Measurements from ENCODE around the gene AKR1C1.
"Not testable (repeated sequence)": the region's sequence is repeated elsewhere in the genome, so short reads cannot be mapped to it uniquely, and the experiment has no call there.

The AKR1C1 gene

DNA sequence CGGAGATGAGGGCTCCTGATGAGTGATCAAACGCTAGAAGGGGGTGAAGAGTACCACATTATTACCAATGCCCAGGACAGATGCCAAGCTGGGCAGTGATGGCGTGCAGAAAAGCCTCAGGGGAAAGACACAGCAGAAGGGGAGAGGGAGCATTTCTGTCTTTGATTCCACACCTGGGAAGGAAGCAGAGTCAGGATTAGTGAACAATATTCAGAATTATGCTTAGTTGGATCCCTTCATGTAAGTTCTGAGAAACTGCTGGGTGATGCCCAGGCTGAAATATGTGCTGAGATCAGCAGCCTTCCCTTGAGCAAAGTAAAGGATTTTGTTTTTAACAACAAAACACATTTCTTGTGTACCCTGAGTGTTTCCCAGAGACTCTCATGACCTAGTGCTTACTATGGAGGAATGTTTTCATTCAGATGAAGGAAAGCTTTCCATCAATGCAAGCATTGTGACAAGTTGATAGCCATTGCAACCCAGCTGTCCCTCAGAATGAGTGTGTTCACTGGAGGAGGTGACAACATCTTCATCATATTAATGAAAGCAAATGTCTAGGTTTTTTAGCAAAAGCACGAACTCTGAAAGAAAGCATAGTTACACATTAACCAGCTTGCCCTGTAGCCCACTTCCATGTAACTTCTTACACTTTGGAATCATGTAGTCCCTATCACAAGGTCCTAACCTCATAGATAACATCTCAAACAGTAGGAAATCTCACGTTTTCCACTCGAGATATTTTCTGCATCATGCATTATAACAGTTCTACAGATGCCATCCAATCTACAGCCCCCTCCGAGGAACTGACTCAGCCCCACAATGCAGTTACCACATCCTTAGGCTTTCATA is 23.8 kb upstream of the AKR1C1 start:
- Histone ChIP-seq H3K4me1 (no peaks in the 10 kb centered on the region), H3K4me3 (ENCODE audit: low read depth, low read length) (no peak overlapping the region), H3K36me3 (ENCODE audit: control insufficient read depth, insufficient read depth, low read length) (no peaks in the 10 kb centered on the region), H3K27ac (no peak overlapping the region), H3K9me3 (ENCODE audit: control insufficient read depth, low read length) (no peaks in the 10 kb centered on the region), H3K27me3 (ENCODE audit: control insufficient read depth, insufficient read depth, low read length) (no peaks in the 10 kb centered on the region), H3K4me2 (ENCODE audit: low read length) (no peak overlapping the region), H3K9ac (no peak overlapping the region), H2AFZ (no peak overlapping the region), H3K79me2 (no peaks in the 10 kb centered on the region)
- TF ChIP-seq, protein P1, sequence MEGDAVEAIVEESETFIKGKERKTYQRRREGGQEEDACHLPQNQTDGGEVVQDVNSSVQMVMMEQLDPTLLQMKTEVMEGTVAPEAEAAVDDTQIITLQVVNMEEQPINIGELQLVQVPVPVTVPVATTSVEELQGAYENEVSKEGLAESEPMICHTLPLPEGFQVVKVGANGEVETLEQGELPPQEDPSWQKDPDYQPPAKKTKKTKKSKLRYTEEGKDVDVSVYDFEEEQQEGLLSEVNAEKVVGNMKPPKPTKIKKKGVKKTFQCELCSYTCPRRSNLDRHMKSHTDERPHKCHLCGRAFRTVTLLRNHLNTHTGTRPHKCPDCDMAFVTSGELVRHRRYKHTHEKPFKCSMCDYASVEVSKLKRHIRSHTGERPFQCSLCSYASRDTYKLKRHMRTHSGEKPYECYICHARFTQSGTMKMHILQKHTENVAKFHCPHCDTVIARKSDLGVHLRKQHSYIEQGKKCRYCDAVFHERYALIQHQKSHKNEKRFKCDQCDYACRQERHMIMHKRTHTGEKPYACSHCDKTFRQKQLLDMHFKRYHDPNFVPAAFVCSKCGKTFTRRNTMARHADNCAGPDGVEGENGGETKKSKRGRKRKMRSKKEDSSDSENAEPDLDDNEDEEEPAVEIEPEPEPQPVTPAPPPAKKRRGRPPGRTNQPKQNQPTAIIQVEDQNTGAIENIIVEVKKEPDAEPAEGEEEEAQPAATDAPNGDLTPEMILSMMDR (IDR thresholded peaks at IDR 0.05): no peak

DNA sequence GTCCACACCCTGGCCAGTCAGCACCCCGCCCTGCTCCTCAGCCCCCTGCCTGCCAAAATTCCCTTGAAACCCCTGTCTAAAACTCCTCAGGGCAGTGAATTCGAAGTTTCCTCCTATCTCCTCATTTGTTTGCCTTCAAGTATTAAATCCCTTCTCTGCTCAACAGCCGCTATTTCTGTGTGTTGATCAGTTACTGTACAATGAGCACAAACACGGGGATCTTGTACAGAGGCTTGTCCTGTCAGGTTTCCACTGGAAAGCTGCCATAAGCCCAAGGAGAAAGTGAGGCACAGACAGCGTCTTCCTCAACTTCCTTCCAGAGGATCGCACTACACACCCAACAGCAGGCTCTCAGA is 23.2 kb upstream of the AKR1C1 start:
- H3K79me2 ChIP-seq; H3K9me3 ChIP-seq (ENCODE audit: control insufficient read depth, low read length); H3K27me3 ChIP-seq (ENCODE audit: control insufficient read depth, insufficient read depth, low read length); H3K4me2 ChIP-seq (ENCODE audit: low read length); H3K9ac ChIP-seq; H3K4me3 ChIP-seq (ENCODE audit: low read depth, low read length); H3K27ac ChIP-seq; H2AFZ ChIP-seq; H3K36me3 ChIP-seq (ENCODE audit: control insufficient read depth, insufficient read depth, low read length); H3K4me1 ChIP-seq: not testable (repeated sequence)

DNA sequence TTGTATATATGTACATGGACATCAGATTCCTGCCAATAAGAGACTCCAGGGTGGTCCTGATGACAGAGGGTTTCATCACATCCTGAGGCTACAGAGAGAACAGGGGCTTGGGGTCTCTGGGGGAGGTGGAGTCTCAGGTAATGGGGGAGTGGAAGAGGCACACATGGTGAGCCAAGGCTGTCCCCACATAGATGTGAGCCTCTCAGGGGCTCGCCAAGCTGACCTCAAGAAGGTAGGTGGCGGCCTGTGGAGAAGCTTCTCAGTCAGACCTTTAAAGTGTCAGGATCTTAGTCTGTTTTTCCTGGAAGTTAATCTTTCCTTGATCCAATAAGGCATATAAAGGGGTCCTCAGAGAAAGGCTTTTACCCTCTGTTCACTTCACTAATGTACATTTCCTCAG is 22.3 kb upstream of the AKR1C1 start:
- H3K79me2 ChIP-seq; H3K36me3 ChIP-seq (ENCODE audit: control insufficient read depth, insufficient read depth, low read length); H3K9ac ChIP-seq; H3K4me1 ChIP-seq; H3K4me3 ChIP-seq (ENCODE audit: low read depth, low read length); H2AFZ ChIP-seq; H3K27me3 ChIP-seq (ENCODE audit: control insufficient read depth, insufficient read depth, low read length); H3K27ac ChIP-seq; H3K9me3 ChIP-seq (ENCODE audit: control insufficient read depth, low read length); H3K4me2 ChIP-seq (ENCODE audit: low read length): not testable (repeated sequence)

DNA sequence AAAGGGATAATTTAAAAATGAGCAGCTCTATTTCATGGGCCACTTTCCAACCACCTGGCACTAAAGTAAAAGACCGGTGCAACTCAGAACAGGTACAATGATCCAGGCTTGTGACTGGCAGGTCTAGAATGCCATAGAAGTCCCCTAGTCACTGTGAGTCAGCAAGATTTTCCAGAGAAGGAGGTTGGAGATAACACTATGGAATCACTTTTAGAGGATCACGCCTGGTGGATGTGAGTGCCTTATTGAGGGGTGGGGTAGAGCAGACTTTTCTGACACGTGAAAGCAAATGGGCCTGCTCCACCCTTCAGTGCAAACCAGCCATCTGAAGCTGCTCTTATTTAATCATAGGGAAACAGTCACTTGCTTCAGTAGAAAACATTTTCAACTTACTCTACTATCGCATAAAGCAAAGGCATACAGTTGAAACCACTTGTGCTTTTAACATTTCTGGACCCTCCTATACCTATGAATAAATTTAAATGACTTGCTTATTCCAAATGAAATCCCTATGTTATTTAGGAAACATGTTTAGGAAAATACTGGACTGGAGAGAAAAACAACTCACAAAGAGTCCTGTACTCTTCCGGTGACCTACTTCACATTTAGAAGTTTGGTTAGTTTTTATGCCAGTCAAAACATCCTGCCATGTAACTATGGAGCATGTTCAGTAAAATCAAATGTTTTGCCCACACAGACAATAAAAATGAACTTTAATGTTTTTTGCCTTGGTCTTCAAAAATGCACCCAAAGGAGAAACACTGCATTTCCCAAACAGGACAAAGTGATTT is 21.5 kb upstream of the AKR1C1 start:
- Histone ChIP-seq H3K4me3 (ENCODE audit: low read depth, low read length) (no peak overlapping the region), H3K27me3 (ENCODE audit: control insufficient read depth, insufficient read depth, low read length) (no peaks in the 10 kb centered on the region), H3K4me1 (no peaks in the 10 kb centered on the region), H3K27ac (no peak overlapping the region), H3K4me2 (ENCODE audit: low read length) (no peak overlapping the region), H3K79me2 (no peaks in the 10 kb centered on the region), H3K9me3 (ENCODE audit: control insufficient read depth, low read length) (no peaks in the 10 kb centered on the region), H3K36me3 (ENCODE audit: control insufficient read depth, insufficient read depth, low read length) (no peaks in the 10 kb centered on the region), H3K9ac (no peak overlapping the region), H2AFZ (no peak overlapping the region)
- TF ChIP-seq, protein P1 (IDR thresholded peaks at IDR 0.05): no peak

DNA sequence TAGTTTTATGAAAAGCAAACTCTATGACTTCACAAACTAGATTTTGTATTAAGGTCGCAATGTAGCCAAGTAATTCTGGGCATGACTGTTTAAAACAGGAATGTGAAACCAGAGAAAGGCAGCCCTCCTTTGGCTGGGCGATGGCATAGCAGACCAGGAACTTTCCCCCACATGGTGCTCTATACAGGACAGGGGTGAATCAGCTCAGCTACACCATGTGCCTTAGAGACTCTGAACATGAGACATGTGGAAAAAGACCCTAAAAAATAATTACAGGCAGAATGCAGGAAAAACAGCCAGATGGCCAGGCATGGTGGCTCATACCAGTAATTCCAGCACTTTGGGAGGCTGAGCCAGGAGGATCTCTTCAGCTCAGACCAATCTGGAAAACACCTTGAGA is 20.3 kb upstream of the AKR1C1 start:
- not testable (repeated sequence) for H3K9ac ChIP-seq; H3K36me3 ChIP-seq (ENCODE audit: control insufficient read depth, insufficient read depth, low read length); H3K9me3 ChIP-seq (ENCODE audit: control insufficient read depth, low read length); H3K79me2 ChIP-seq; H3K4me3 ChIP-seq (ENCODE audit: low read depth, low read length); H2AFZ ChIP-seq; H3K4me2 ChIP-seq (ENCODE audit: low read length); H3K27me3 ChIP-seq (ENCODE audit: control insufficient read depth, insufficient read depth, low read length); H3K4me1 ChIP-seq; H3K27ac ChIP-seq

DNA sequence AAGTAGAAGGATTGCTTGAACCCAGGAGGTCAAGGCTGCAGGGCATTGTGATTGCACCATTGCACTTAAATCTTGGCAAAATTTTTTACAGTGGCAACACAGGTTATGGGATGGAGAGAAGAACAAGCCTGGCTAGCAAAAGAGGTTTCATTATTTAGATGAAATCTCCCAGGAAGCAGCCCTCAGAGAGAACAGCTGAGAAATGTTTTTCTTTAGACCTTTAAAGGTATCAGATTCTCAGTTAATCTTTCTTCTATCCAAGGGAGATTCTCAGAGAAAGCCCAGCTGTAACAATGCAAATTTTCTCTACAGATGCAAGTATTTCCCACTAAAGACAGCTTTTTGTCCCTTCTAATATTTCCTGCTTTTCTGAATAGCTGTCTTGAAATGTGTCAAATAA is 19.8 kb upstream of the AKR1C1 start:
- H3K36me3 ChIP-seq (ENCODE audit: control insufficient read depth, insufficient read depth, low read length); H3K9ac ChIP-seq; H3K9me3 ChIP-seq (ENCODE audit: control insufficient read depth, low read length); H3K27ac ChIP-seq; H3K79me2 ChIP-seq; H2AFZ ChIP-seq; H3K27me3 ChIP-seq (ENCODE audit: control insufficient read depth, insufficient read depth, low read length); H3K4me1 ChIP-seq; H3K4me3 ChIP-seq (ENCODE audit: low read depth, low read length); H3K4me2 ChIP-seq (ENCODE audit: low read length): not testable (repeated sequence)
